Loucy (cell line): ENCODE results near the gene TRIM34.

Experiments
- H2AFZ ChIP-seq: fragments of 200-600 bp; sonication (generic); 2 replicates; pipeline ENCODE4 v1.6.0; 2016; ENCODE audit warnings: antibody characterized with exemption, mild to moderate bottlenecking, low read length, moderate library complexity
- H3F3A ChIP-seq: fragments of 200-600 bp; 2 replicates; pipeline ENCODE4 v1.6.0; 2016; ENCODE audit warnings: antibody characterized with exemption, low read depth, mild to moderate bottlenecking
- H3K27me3 ChIP-seq: fragments of 200-600 bp; sonication (generic); 2 replicates; pipeline ENCODE4 v1.6.1; 2014; ENCODE audit warnings: low read length, mild to moderate bottlenecking; ENCODE audit not compliant: insufficient read depth, poor library complexity, severe bottlenecking
- H3K36me3 ChIP-seq: fragments of 200-600 bp; sonication (generic); 2 replicates; pipeline ENCODE4 v1.6.1; 2016; ENCODE audit warnings: low read length; ENCODE audit not compliant: insufficient read depth
- H3K4me1 ChIP-seq: fragments of 200-600 bp; sonication (generic); 2 replicates; pipeline ENCODE4 v1.5.1; 2014; ENCODE audit warnings: low read length, mild to moderate bottlenecking; ENCODE audit not compliant: insufficient read depth, poor library complexity, severe bottlenecking
- H3K4me2 ChIP-seq: fragments of 200-600 bp; sonication (generic); 2 replicates; pipeline ENCODE4 v1.6.0; 2014; ENCODE audit warnings: antibody characterized with exemption, low read length, low read depth, mild to moderate bottlenecking; ENCODE audit not compliant: poor library complexity, severe bottlenecking
- H3K4me3 ChIP-seq: fragments of 200-600 bp; sonication (generic); 2 replicates; pipeline ENCODE4 v1.5.1; 2014; ENCODE audit warnings: low read length, mild to moderate bottlenecking, mixed read lengths; ENCODE audit not compliant: poor library complexity, severe bottlenecking
- H3K79me2 ChIP-seq: fragments of 200-600 bp; sonication (generic); 2 replicates; pipeline ENCODE4 v1.6.1; 2014; ENCODE audit warnings: low read length; ENCODE audit not compliant: insufficient read depth
- H3K9ac ChIP-seq: fragments of 200-600 bp; sonication (generic); 2 replicates; pipeline ENCODE4 v1.6.0; 2014; ENCODE audit warnings: mild to moderate bottlenecking, low read depth, low read length, moderate library complexity; ENCODE audit not compliant: poor library complexity, severe bottlenecking
- H3K9me2 ChIP-seq: fragments of 200-600 bp; sonication (generic); replicated peaks from 2 replicates; pipeline ENCODE4 v1.6.1; 2016; ENCODE audit warnings: low read depth, low read length, mixed read lengths
- H3K9me3 ChIP-seq: fragments of 200-600 bp; sonication (generic); 2 replicates; pipeline ENCODE4 v1.6.1; 2014; ENCODE audit warnings: mild to moderate bottlenecking, antibody characterized with exemption, low read length, low read depth; ENCODE audit not compliant: insufficient read depth
- H4K20me1 ChIP-seq: fragments of 200-600 bp; sonication (generic); 2 replicates; pipeline ENCODE4 v1.6.0; 2014; ENCODE audit warnings: antibody characterized with exemption, low read length, mild to moderate bottlenecking; ENCODE audit not compliant: insufficient read depth, poor library complexity, severe bottlenecking
- EZH2phosphoT487 ChIP-seq: fragments of 200-600 bp; IDR thresholded peaks from 2 replicates; pipeline ENCODE4 v1.6.1; 2018; ENCODE audit warnings: antibody characterized with exemption, mild to moderate bottlenecking, moderate library complexity, borderline replicate concordance
- TF ChIP-seq, protein P1 (sequence below): fragments of 200-600 bp; sonication (generic); conservative IDR thresholded peaks from 2 replicates; pipeline ENCODE4 v1.5.1; 2014; ENCODE audit warnings: mild to moderate bottlenecking, antibody characterized with exemption, low read length

TRIM34 gene

DNA sequence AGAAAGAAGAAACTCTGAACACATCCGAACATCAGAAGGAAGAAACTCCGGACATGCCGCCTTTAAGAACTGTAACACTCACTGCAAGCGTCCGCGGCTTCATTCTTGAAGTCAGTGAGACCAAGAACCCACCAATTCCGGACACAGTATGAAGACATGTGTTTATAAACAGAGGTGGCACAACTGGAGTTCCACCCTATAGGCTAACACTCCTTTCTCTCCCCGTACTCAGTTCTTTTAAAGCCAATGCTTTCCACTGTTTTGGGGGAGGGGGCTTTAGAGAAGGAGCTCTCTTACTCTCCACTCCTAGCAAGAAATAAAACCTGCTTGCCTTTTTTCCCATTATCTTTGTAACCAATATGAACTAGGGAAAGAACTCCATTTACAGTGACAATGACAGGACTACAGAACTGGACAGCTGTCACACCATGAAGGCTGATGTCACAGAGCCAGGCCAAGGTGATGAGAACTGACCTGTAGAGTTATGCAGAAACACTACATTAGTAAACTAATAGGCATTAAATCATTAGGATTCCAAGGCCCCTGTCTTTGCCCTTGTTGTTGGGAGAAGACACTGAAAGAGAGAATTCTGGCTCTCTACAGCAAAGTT lies 59.3 kb downstream of the TRIM34 start:
- H3K4me2 ChIP-seq: peak overlapping the region; percentile 92
- H3F3A ChIP-seq: no peaks in the 10 kb centered on the region
- H4K20me1 ChIP-seq: peaks cover 4% of the 10 kb centered on the region
- no peak overlapping the region; the same call in 1 of the 2 replicates for H2AFZ ChIP-seq
- H3K9ac ChIP-seq: peak overlapping the region; percentile 85
- peaks cover 9% of the 10 kb centered on the region for H3K4me1 ChIP-seq
- peaks cover 11% of the 10 kb centered on the region; the same call in 1 of the 2 replicates for H3K79me2 ChIP-seq
- peaks cover under 1% of the 10 kb centered on the region; the same call in 1 of the 2 replicates for H3K36me3 ChIP-seq
- peak overlapping the region; percentile 82 for H3K4me3 ChIP-seq
- no peaks in the 10 kb centered on the region for H3K9me2 ChIP-seq
- H3K27me3 ChIP-seq: no peaks in the 10 kb centered on the region
- no peaks in the 10 kb centered on the region for H3K9me3 ChIP-seq
- no peak for TF ChIP-seq EZH2phosphoT487

DNA sequence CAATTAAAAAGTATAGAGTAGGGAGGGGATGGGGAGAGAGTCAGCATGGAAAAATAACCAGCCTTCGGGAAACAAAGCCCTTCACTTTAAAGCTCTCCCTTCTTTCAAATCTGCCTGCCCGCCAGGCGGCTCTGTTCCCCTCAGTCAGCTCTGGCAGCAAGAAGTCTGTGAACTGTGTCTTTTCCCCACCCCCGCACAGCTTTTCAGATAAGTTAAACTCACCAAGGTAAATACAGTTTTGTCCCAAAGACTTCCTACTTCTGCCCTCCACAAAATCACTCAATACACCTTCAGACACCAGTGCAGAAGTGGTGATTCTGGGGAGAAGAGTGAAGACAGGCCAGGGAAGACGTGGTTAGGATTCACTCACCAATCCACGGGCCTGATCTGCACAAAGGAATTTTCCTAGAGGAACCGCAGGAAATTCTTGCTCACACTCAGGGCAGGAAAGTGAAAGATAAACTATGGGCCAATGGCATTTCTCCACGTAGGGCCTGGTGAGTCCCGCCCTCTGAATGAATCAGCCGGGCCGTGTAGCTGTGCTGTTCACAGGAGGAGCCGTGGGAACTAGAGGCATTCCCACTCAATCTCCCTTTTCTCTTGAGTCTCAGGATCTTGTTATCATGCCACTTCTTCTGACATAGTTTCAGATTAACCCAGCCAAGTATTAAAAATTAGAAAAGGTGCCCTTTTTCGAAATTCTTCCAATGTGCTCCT lies 60.0 kb downstream of the TRIM34 start, which contains the start of gene TRIM5:
Gene TRIM5, minus strand, starts transcription at position 429 of the 717 bp plus-strand sequence. CDS start 4,897 bp downstream, outside the sequence.
- H3K4me3 ChIP-seq: peak within 1 kb of the TSS; percentile 82
- H4K20me1 ChIP-seq: peaks cover 4% of the 10 kb centered on the region
- H3K36me3 ChIP-seq: no peaks in the 10 kb centered on the region; the same call in 1 of the 2 replicates
- no peaks in the 10 kb centered on the region for H3K9me2 ChIP-seq
- peaks cover 9% of the 10 kb centered on the region for H3K4me1 ChIP-seq
- peak within 1 kb of the TSS; percentile 84 for H2AFZ ChIP-seq
- peak within 1 kb of the TSS; percentile 92 for H3K4me2 ChIP-seq
- TF ChIP-seq, protein P1, sequence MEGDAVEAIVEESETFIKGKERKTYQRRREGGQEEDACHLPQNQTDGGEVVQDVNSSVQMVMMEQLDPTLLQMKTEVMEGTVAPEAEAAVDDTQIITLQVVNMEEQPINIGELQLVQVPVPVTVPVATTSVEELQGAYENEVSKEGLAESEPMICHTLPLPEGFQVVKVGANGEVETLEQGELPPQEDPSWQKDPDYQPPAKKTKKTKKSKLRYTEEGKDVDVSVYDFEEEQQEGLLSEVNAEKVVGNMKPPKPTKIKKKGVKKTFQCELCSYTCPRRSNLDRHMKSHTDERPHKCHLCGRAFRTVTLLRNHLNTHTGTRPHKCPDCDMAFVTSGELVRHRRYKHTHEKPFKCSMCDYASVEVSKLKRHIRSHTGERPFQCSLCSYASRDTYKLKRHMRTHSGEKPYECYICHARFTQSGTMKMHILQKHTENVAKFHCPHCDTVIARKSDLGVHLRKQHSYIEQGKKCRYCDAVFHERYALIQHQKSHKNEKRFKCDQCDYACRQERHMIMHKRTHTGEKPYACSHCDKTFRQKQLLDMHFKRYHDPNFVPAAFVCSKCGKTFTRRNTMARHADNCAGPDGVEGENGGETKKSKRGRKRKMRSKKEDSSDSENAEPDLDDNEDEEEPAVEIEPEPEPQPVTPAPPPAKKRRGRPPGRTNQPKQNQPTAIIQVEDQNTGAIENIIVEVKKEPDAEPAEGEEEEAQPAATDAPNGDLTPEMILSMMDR: peak; percentile 62
- no peak for TF ChIP-seq EZH2phosphoT487
- no peaks in the 10 kb centered on the region for H3K9me3 ChIP-seq
- H3K27me3 ChIP-seq: no peaks in the 10 kb centered on the region
- no peaks in the 10 kb centered on the region for H3F3A ChIP-seq
- peaks cover 11% of the 10 kb centered on the region; the same call in 1 of the 2 replicates for H3K79me2 ChIP-seq
- peak within 1 kb of the TSS; percentile 85 for H3K9ac ChIP-seq

DNA sequence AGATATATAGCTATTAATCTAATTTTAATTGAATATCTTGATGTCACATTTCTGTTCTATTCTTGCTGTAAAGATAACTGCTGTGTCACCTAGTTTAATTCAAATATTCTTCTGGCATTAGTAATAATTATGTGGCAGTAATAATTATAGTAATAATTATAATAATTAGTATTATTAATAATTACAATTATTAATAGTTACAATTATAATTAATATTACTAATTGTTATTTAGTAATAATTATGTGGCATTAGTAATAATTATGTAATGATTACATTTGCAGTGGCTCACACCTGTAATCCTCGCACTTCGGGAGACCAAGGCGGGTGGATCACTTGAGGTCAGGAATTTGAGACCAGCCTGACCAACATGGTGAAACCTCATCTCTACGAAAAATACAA lies 61.6 kb downstream of the TRIM34 start:
- H3K4me3 ChIP-seq: no peak overlapping the region
- no peak overlapping the region for H3K4me2 ChIP-seq
- no peaks in the 10 kb centered on the region for H3K9me2 ChIP-seq
- no peak overlapping the region for H2AFZ ChIP-seq
- no peaks in the 10 kb centered on the region for H3K36me3 ChIP-seq
- H3K9ac ChIP-seq: no peak overlapping the region
- H3K4me1 ChIP-seq: peaks cover 18% of the 10 kb centered on the region
- peaks cover 4% of the 10 kb centered on the region for H4K20me1 ChIP-seq
- peaks cover 6% of the 10 kb centered on the region; the same call in 1 of the 2 replicates for H3K79me2 ChIP-seq
- H3K27me3 ChIP-seq: no peaks in the 10 kb centered on the region
- no peaks in the 10 kb centered on the region for H3F3A ChIP-seq
- H3K9me3 ChIP-seq: no peaks in the 10 kb centered on the region
- TF ChIP-seq, protein P1: no peak
- TF ChIP-seq EZH2phosphoT487: no peak
